Gastrocnemius medialis (tissue), 4 donors: Measurements from ENCODE around the gene SH3BP4. TPM values are rescaled to one million over a fixed set of nuclear protein-coding genes. Genes with fewer than 3 reads are reported as not detected.

ENCODE experiments used
- ATAC-seq, 2 donors: fragments of 150-250 bp; one replicate each; pipeline ENCODE4 v1.9.1; 2016
- DNase-seq, 2 donors: peaks; one replicate each; pipeline ENCODE4 v3.0.0-alpha.2; 2019
- H3K27ac ChIP-seq, 4 donors: fragments of 200-600 bp; sonication (generic); 1 replicate in 1 of 4; 2 replicates in 3 of 4; pipeline ENCODE4 v1.5.1; 2016 to 2018; ENCODE audit warnings: mild to moderate bottlenecking in 2 of 4, moderate library complexity in 1 of 4
- H3K27me3 ChIP-seq, 3 donors: fragments of 200-600 bp; sonication (generic) in 2 of 3; 1 replicate in 1 of 3; 2 replicates in 2 of 3; pipeline versions ENCODE4 v1.5.1 to v1.6.0; 2016 to 2019; ENCODE audit warnings: mild to moderate bottlenecking in 1 of 3, moderate library complexity in 1 of 3
- H3K36me3 ChIP-seq, 2 donors: fragments of 200-600 bp; sonication (generic) in 1 of 2; one replicate each; pipeline ENCODE4 v1.5.1; 2017 to 2018
- H3K4me1 ChIP-seq, 2 donors: fragments of 200-600 bp; sonication (generic) in 1 of 2; one replicate each; pipeline ENCODE4 v1.5.1; 2016 to 2017; ENCODE audit warnings: mild to moderate bottlenecking in 2 of 2
- H3K4me3 ChIP-seq, 4 donors: fragments of 200-600 bp; sonication (generic) in 3 of 4; 1 replicate in 1 of 4; 2 replicates in 3 of 4; pipeline ENCODE4 v1.5.1; 2016 to 2019; ENCODE audit warnings: mild to moderate bottlenecking in 2 of 4
- H3K9me3 ChIP-seq, 3 donors: fragments of 200-600 bp; sonication (generic) in 2 of 3; 1 replicate in 1 of 3; 2 replicates in 2 of 3; pipeline ENCODE4 v1.5.1; 2016 to 2019
- POLR2A ChIP-seq, 2 donors: fragments of 450-650 bp; IDR thresholded peaks; one replicate each; pipeline ENCODE4 v1.6.1; 2017; ENCODE audit warnings: antibody characterized with exemption in 2 of 2, mild to moderate bottlenecking in 2 of 2, moderate library complexity in 2 of 2
- in situ Hi-C, 4 donors: fragments of 200-750 bp; cut with MboI; loops; one replicate each; pipeline versions ENCODE4 v1.15.0 to v1.8.0; 2017; ENCODE audit warnings: low sequenced_read_pairs in 4 of 4
- intact Hi-C: fragments of 100-400 bp; cut with DNase I; formaldehyde crosslinking; loops from one replicate; pipeline ENCODE4 v1.15.1; 2023; ENCODE audit warnings: low total_unique reads
- total RNA-seq, 4 donors: library from RNA; depleted of rRNA; stranded (reverse); fragments of >200 nt; gene quantifications; one replicate each; pipeline versions ENCODE4 v1.1.0 to v1.2.3, GENCODE V29; 2016
- TF ChIP-seq, protein P1 (sequence below), 5 experiments: fragments of 450-650 bp in 3 of 5; fragments of 200-600 bp in 2 of 5; sonication (generic) in 2 of 5; IDR thresholded peaks in 4 of 5; conservative IDR thresholded peaks in 1 of 5; 1 replicate in 4 of 5; 2 replicates in 1 of 5; pipeline ENCODE4 v1.5.1; 2016 to 2019; ENCODE audit warnings: antibody characterized with exemption in 5 of 5, mild to moderate bottlenecking in 3 of 5, moderate library complexity in 3 of 5

Gene SH3BP4
- total RNA-seq, 4 donors from 2014 or later, result 10.2 to 36.9 (median 15.9) TPM

DNA sequence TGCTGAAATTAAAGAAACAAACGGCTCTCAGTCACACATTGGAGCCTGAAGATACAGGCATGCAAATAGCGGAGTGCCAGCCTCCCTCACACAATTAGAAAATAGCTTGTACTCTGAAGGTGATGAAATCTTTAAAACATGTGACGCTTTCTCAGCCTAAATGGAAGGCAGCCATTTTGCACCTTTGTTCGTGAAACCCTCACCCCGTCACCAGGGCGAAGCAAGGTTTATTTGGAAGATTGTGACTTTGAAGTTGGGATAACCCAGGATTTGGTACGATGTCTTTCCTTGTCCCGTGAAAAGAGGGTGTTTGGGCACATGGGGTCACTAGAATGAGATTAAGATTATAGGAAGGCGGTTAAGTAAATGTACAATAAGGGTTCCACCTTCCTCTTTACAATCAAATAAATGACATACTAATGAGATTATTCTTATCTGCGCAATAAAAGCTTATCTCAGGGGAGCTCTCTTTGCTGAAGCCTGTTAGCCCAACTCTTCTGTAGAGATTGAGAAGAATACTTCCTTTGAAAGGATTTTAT lies 4.2 kb downstream of the SH3BP4 start:
- DNase-seq (no peak), ATAC-seq (no peak)
- intact Hi-C loops, result no loop called here
- TF ChIP-seq, protein P1, sequence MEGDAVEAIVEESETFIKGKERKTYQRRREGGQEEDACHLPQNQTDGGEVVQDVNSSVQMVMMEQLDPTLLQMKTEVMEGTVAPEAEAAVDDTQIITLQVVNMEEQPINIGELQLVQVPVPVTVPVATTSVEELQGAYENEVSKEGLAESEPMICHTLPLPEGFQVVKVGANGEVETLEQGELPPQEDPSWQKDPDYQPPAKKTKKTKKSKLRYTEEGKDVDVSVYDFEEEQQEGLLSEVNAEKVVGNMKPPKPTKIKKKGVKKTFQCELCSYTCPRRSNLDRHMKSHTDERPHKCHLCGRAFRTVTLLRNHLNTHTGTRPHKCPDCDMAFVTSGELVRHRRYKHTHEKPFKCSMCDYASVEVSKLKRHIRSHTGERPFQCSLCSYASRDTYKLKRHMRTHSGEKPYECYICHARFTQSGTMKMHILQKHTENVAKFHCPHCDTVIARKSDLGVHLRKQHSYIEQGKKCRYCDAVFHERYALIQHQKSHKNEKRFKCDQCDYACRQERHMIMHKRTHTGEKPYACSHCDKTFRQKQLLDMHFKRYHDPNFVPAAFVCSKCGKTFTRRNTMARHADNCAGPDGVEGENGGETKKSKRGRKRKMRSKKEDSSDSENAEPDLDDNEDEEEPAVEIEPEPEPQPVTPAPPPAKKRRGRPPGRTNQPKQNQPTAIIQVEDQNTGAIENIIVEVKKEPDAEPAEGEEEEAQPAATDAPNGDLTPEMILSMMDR (IDR thresholded peaks at IDR 0.05 in 4 of 5, conservative IDR thresholded peaks at IDR 0.05 in 1 of 5), result no peak
- TF ChIP-seq POLR2A (IDR thresholded peaks at IDR 0.05), result no peak
- H3K4me1 ChIP-seq, result peaks cover 8 to 26% of the 10 kb centered on the region in 2 donors
- no peaks in the 10 kb centered on the region for H3K9me3 ChIP-seq
- H3K27me3 ChIP-seq, result peaks cover 0 to 12% (median 0%) of the 10 kb centered on the region in 3 donors
- in situ Hi-C loops, result no loop called here
- no peak overlapping the region for H3K4me3 ChIP-seq
- H3K27ac ChIP-seq, result no peak overlapping the region
- H3K36me3 ChIP-seq, result no peaks in the 10 kb centered on the region

DNA sequence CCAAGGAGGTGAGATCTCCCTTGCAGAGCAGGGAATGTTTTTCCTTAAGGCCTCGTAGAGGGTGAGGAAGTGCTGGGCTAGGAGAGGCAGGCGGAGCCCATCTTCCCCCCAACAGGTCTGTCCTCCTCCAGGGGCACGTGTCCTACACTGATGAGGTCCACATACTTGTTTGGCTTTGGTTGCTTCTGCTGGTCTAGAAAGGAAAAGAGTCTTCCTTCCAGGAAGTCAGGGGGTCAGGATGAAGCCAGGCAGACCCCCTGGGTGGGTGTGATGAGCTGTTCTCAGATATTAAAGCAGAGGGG lies 6.0 kb downstream of the SH3BP4 start:
- Histone ChIP-seq H3K4me3 (no peak overlapping the region), H3K27me3 (peaks cover 0 to 9% (median 0%) of the 10 kb centered on the region in 3 donors), H3K36me3 (no peaks in the 10 kb centered on the region), H3K9me3 (no peaks in the 10 kb centered on the region), H3K4me1 (peaks cover 8 to 33% of the 10 kb centered on the region in 2 donors), H3K27ac (peak overlapping the region in 2 of 4 donors; percentile 32 to 36)
- DNase-seq, result no peak
- in situ Hi-C loops (no loop called here), intact Hi-C loops (no loop called here)
- TF ChIP-seq, protein P1 (IDR thresholded peaks at IDR 0.05 in 4 of 5, conservative IDR thresholded peaks at IDR 0.05 in 1 of 5), result no peak
- TF ChIP-seq POLR2A (IDR thresholded peaks at IDR 0.05), result no peak
- no peak for ATAC-seq

DNA sequence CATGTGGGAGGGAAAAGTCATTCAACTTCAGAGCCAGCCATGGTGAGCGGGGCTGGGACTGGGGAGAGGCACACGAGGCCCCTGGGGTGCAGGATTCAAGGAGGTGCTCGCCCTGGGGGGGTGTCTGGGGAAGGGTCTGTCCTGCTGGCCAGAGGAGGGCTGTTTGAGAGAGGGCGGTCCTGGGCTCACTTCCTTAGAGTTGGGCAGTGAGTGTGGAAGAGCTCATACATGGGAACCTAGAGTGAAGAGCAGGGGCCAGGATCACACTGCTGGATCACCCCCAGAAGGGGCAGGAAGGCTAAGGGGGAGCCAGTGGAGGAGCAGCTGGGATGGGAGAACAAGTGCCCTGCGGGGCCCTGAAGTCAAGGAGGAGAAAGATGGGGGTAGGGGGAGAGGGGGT lies 6.5 kb downstream of the SH3BP4 start:
- ATAC-seq (no peak), DNase-seq (no peak)
- Histone ChIP-seq H3K4me3 (no peak overlapping the region), H3K36me3 (no peaks in the 10 kb centered on the region), H3K4me1 (peaks cover 6 to 27% of the 10 kb centered on the region in 2 donors), H3K27me3 (peaks cover 0 to 6% (median 0%) of the 10 kb centered on the region in 3 donors), H3K9me3 (no peaks in the 10 kb centered on the region), H3K27ac (peak overlapping the region in 2 of 4 donors; percentile 32 to 36)
- intact Hi-C loops, result no loop called here
- TF ChIP-seq, protein P1 (IDR thresholded peaks at IDR 0.05 in 4 of 5, conservative IDR thresholded peaks at IDR 0.05 in 1 of 5), result no peak
- TF ChIP-seq POLR2A (IDR thresholded peaks at IDR 0.05), result no peak
- in situ Hi-C loops, result no loop called here

DNA sequence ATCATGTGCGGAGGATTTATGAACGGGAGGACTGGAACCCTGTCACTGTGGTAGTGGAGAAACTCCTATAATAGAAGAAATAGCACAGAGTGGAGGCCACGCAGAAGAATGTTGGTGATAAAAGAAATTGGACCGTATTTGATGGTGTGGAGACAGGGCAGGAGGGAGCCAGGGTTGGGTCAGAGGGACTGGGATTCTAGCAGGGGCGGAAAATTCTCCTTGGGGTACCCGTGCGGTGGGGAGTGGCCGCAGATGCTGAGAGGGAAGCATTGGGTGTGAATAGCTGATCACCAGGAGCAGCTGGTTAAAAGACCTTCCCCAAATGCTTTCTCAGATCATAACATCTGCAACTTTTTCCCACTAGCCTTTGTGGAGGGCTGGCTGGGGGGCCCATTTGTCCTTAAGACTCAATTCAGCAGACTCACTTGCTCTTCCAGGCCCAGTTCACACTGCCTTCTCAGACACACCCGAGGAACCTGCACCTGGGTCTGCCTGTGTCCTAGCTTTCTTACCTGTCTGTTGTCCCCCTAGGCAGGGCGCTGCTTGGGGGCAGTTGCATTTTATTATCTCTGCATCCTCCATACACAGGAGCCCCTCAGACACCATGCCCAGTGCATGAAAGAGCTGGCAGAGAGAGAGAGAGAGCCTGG lies 7.1 kb downstream of the SH3BP4 start:
- H3K4me1 ChIP-seq, result peaks cover 5 to 26% of the 10 kb centered on the region in 2 donors
- peak overlapping the region in 1 of 4 donors; percentile 36 for H3K27ac ChIP-seq
- intact Hi-C loops (no loop called here), in situ Hi-C loops (no loop called here)
- H3K9me3 ChIP-seq, result no peaks in the 10 kb centered on the region
- peaks cover 0 to under 1% (median 0%) of the 10 kb centered on the region in 3 donors for H3K27me3 ChIP-seq
- no peaks in the 10 kb centered on the region for H3K36me3 ChIP-seq
- no peak for ATAC-seq
- H3K4me3 ChIP-seq, result no peak overlapping the region
- TF ChIP-seq POLR2A (IDR thresholded peaks at IDR 0.05), result no peak
- TF ChIP-seq, protein P1 (IDR thresholded peaks at IDR 0.05 in 4 of 5, conservative IDR thresholded peaks at IDR 0.05 in 1 of 5), result no peak
- DNase-seq, result no peak
